Measurements from ENCODE around the gene MCOLN1.

GRCh38 chr19:7535998-7536695 is 13.7 kb downstream of the MCOLN1 start:
- TF ChIP-seq, protein P1, sequence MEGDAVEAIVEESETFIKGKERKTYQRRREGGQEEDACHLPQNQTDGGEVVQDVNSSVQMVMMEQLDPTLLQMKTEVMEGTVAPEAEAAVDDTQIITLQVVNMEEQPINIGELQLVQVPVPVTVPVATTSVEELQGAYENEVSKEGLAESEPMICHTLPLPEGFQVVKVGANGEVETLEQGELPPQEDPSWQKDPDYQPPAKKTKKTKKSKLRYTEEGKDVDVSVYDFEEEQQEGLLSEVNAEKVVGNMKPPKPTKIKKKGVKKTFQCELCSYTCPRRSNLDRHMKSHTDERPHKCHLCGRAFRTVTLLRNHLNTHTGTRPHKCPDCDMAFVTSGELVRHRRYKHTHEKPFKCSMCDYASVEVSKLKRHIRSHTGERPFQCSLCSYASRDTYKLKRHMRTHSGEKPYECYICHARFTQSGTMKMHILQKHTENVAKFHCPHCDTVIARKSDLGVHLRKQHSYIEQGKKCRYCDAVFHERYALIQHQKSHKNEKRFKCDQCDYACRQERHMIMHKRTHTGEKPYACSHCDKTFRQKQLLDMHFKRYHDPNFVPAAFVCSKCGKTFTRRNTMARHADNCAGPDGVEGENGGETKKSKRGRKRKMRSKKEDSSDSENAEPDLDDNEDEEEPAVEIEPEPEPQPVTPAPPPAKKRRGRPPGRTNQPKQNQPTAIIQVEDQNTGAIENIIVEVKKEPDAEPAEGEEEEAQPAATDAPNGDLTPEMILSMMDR (IDR thresholded peaks at IDR 0.05) = no peak
- no peak for TF ChIP-seq EZH2phosphoT487 (IDR thresholded peaks at IDR 0.05)
